ENCODE data around the gene FBXO36. TPM values are rescaled to one million over a fixed set of nuclear protein-coding genes. Genes with fewer than 3 reads are reported as not detected.
A peak's percentile ranks its signal among the peaks of the same experiment; 100 is the strongest.

FBXO36 gene
- total RNA-seq, 4 donors from 2014 or later, result 0.79 to 2.7 (median 1.3) TPM

- no peak for DNase-seq
- Histone ChIP-seq H3K27ac (no peak overlapping the region), H3K27me3 (no peaks in the 10 kb centered on the region), H3K36me3 (peaks cover 0 to 40% (median 0%) of the 10 kb centered on the region in 3 donors), H3K4me3 (no peak overlapping the region), H3K9me3 (no peaks in the 10 kb centered on the region), H3K4me1 (peaks cover 0 to 64% (median 0%) of the 10 kb centered on the region in 3 donors)
- no peak for TF ChIP-seq POLR2A (IDR thresholded peaks at IDR 0.05)
- peak in 2 of 6 experiments; percentile 8 to 16 for TF ChIP-seq CTCF (IDR thresholded peaks at IDR 0.05)
- intact Hi-C loops (cut with DNase I), result no loop called here
- 35 to 55% methylated on average over 1 of the region's 1 CpG for WGBS, 2 donors
Measured at GRCh38 chr2:229910832-229911412, 11.4 kb upstream of the FBXO36 start.

GRCh38 chr2:229914171-229914570, 8.1 kb upstream of the FBXO36 start:
- no peaks in the 10 kb centered on the region for H3K9me3 ChIP-seq
- no peak for DNase-seq
- H3K27ac ChIP-seq, result no peak overlapping the region
- peaks cover 0 to 75% (median 4%) of the 10 kb centered on the region in 3 donors for H3K4me1 ChIP-seq
- intact Hi-C loops (cut with DNase I), result no loop called here
- H3K27me3 ChIP-seq, result no peaks in the 10 kb centered on the region
- 90 to 95% methylated on average over 2 of the region's 2 CpGs for whole genome bisulfite sequencing, 2 donors
- H3K4me3 ChIP-seq, result no peak overlapping the region
- H3K36me3 ChIP-seq, result peaks cover 0 to 28% (median 0%) of the 10 kb centered on the region in 3 donors
- TF ChIP-seq POLR2A (IDR thresholded peaks at IDR 0.05) (no peak), CTCF (IDR thresholded peaks at IDR 0.05) (no peak)

- no peaks in the 10 kb centered on the region for H3K27me3 ChIP-seq
- no peaks in the 10 kb centered on the region for H3K9me3 ChIP-seq
- no peak overlapping the region for H3K27ac ChIP-seq
- intact Hi-C loops (cut with DNase I), result no loop called here
- H3K36me3 ChIP-seq, result peaks cover 0 to 28% (median 0%) of the 10 kb centered on the region in 3 donors
- no peak for DNase-seq
- no peak overlapping the region for H3K4me3 ChIP-seq
- H3K4me1 ChIP-seq, result peaks cover 6 to 61% (median 14%) of the 10 kb centered on the region in 3 donors
- TF ChIP-seq CTCF (IDR thresholded peaks at IDR 0.05) (no peak), POLR2A (IDR thresholded peaks at IDR 0.05) (no peak)
- 71 to 85% methylated on average over 5 of the region's 5 CpGs for WGBS, 2 donors
Measured at GRCh38 chr2:229917793-229918192, 4.5 kb upstream of the FBXO36 start.

- no peak for DNase-seq
- WGBS, 2 donors, result 2 to 4% methylated on average over 20 of the region's 20 CpGs
- TF ChIP-seq POLR2A (IDR thresholded peaks at IDR 0.05) (no peak), CTCF (IDR thresholded peaks at IDR 0.05) (no peak)
- Histone ChIP-seq H3K36me3 (peaks cover 0 to 18% (median 0%) of the 10 kb centered on the region in 3 donors), H3K9me3 (no peaks in the 10 kb centered on the region), H3K27me3 (no peaks in the 10 kb centered on the region), H3K4me3 (peak overlapping the region; percentile 78 to 98 (median 79)), H3K27ac (peak overlapping the region; percentile 96 to 100 (median 98)), H3K4me1 (peaks cover 11 to 51% (median 14%) of the 10 kb centered on the region in 3 donors)
- intact Hi-C loops (cut with DNase I), result no loop called here
Measured at GRCh38 chr2:229920011-229920641, 2.2 kb upstream of the FBXO36 start.

Measured in esophagus squamous epithelium (tissue), 5 donors.